Adipose tissue (tissue), 3 donors: ENCODE data around the gene PANX1. TPM values are rescaled to one million over a fixed set of nuclear protein-coding genes. Genes with fewer than 3 reads are reported as not detected.

ENCODE experiments used
- H3K27ac ChIP-seq: one replicate; pipeline ENCODE4 v1.5.1; 2013; ENCODE audit warnings: low read depth, low read length
- WGBS, 3 donors: extraction: QIAGEN DNeasy Blood & Tissue Kit; methylation state at CpG; one replicate each; pipeline ENCODE4 v1.1.7; 2013; 5-methylcytosine and 5-hydroxymethylcytosine counted together
- polyA plus RNA-seq, 3 donors: library from polyadenylated mRNA; stranded (reverse); fragments of 200-250 nt; gene quantifications; one replicate each; pipeline ENCODE4 v1.2.3, GENCODE V29; 2013
- donor health status: healthy with polysubstance abuse.
- donor health status: Bipolar disorder and iron deficiency.
- donor health status: healthy.

The PANX1 gene
- polyA plus RNA-seq, 3 donors, result 3.8 to 17.2 (median 10.1) TPM

- 71 to 85% (median 84%) methylated on average over 3 of the region's 3 CpGs for WGBS, 3 donors
- no peak overlapping the region for H3K27ac ChIP-seq
Observed at GRCh38 chr11:94203070-94203469, 74.4 kb downstream of the PANX1 start.

DNA sequence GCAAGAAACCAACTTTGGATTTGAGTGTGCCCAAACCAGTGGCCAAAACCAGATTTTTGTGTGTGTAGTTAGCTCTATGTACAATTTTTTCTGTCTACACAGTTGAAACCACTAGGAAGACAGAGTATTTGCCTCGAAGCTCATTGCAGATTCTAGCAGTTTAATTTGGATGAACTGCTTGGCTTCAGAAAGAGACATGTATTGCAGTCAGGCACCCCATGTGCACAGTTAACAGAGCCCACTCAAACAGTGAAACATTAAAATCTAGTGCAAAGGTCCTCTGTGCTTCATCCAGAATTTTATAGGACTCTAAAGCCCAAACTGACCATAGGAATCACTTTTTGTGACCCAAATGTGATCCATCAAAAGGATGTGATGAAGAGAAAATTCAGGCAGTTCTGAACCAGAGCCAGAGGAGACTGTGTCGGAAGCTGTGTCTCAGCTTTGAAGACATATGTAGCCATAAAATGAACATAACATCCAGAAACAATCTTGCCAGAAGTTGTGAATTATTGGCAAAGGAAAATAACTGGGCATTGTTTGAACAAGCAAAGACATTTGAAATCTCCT, 82.7 kb downstream of the PANX1 start:
- H3K27ac ChIP-seq, result no peak overlapping the region
- WGBS, 3 donors, result 58 to 72% (median 61%) methylated on average over 2 of the region's 2 CpGs

GRCh38 chr11:94212898-94213297, 84.3 kb downstream of the PANX1 start:
- WGBS, 3 donors, result 66 to 80% (median 71%) methylated on average over 2 of the region's 2 CpGs
- H3K27ac ChIP-seq, result no peak overlapping the region

- 76 to 78% (median 77%) methylated on average over 1 of the region's 1 CpG for WGBS, 3 donors
Observed at GRCh38 chr11:94217705-94218104, 89.1 kb downstream of the PANX1 start.

GRCh38 chr11:94218372-94218771, 89.7 kb downstream of the PANX1 start:
- 81 to 94% (median 91%) methylated on average over 2 of the region's 2 CpGs for WGBS, 3 donors
- no peak overlapping the region for H3K27ac ChIP-seq

More at GRCh38 chr11:94217705-94218104, 89.1 kb downstream of the PANX1 start:
- no peak overlapping the region for H3K27ac ChIP-seq

- WGBS, 3 donors, result 83 to 85% (median 84%) methylated on average over 5 of the region's 5 CpGs
- no peak overlapping the region for H3K27ac ChIP-seq
Observed at GRCh38 chr11:94219771-94220170, 91.1 kb downstream of the PANX1 start.

DNA sequence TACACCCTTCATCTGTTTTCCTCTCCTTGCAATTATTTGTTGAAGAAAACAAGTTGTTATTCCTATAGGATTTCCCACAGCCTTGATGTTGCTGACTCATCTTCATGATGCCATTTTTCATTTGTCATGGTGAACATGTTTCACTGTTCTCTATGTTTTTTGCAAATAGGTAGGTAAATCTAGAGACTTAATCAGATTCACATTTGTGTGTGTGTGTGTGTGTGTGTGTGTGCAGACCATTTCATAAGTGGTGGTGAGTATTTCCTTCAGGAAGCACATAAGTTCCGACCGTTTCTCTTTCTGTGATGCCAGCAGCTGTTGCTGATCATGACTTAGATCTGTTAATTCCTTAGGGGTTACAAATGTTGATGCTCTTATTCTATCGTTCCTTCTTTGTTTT, 95.4 kb downstream of the PANX1 start:
- WGBS, 3 donors, result 29 to 56% (median 32%) methylated on average over 3 of the region's 3 CpGs
- no peak overlapping the region for H3K27ac ChIP-seq

Other genes with a start within 250 kb of the PANX1 start
- gene HEPHL1, start 107.5 kb upstream of the PANX1 start, polyA plus RNA-seq, result not detected
- not detected for gene IZUMO1R, start 175.7 kb downstream of the PANX1 start, polyA plus RNA-seq